Fibroblast of skin of back (primary cell): Measurements from ENCODE around the gene PAQR9. TPM values are rescaled to one million over a fixed set of nuclear protein-coding genes. Genes with fewer than 3 reads are reported as not detected.
"Not testable (repeated sequence)": the region's sequence is repeated elsewhere in the genome, so short reads cannot be mapped to it uniquely, and the experiment has no call there.

Experiments
- DNase-seq: peaks from one replicate; pipeline ENCODE4 v3.0.0-alpha.2; 2013
- polyA plus RNA-seq, 2 experiments: library from polyadenylated mRNA; unstranded; fragments of 120-200 nt; gene quantifications; one replicate each; pipeline ENCODE4 v1.2.1, GENCODE V29; 2013; ENCODE audit not compliant: insufficient read length in 2 of 2

Gene PAQR9, protein sequence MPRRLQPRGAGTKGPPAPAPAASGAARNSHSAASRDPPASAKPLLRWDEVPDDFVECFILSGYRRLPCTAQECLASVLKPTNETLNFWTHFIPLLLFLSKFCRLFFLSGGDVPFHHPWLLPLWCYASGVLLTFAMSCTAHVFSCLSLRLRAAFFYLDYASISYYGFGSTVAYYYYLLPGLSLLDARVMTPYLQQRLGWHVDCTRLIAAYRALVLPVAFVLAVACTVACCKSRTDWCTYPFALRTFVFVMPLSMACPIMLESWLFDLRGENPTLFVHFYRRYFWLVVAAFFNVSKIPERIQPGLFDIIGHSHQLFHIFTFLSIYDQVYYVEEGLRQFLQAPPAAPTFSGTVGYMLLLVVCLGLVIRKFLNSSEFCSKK
- polyA plus RNA-seq (2013, experiment 1 of 2; ENCODE audit: insufficient read length) = not detected
- polyA plus RNA-seq (2013, experiment 2 of 2; ENCODE audit: insufficient read length) = not detected

DNA sequence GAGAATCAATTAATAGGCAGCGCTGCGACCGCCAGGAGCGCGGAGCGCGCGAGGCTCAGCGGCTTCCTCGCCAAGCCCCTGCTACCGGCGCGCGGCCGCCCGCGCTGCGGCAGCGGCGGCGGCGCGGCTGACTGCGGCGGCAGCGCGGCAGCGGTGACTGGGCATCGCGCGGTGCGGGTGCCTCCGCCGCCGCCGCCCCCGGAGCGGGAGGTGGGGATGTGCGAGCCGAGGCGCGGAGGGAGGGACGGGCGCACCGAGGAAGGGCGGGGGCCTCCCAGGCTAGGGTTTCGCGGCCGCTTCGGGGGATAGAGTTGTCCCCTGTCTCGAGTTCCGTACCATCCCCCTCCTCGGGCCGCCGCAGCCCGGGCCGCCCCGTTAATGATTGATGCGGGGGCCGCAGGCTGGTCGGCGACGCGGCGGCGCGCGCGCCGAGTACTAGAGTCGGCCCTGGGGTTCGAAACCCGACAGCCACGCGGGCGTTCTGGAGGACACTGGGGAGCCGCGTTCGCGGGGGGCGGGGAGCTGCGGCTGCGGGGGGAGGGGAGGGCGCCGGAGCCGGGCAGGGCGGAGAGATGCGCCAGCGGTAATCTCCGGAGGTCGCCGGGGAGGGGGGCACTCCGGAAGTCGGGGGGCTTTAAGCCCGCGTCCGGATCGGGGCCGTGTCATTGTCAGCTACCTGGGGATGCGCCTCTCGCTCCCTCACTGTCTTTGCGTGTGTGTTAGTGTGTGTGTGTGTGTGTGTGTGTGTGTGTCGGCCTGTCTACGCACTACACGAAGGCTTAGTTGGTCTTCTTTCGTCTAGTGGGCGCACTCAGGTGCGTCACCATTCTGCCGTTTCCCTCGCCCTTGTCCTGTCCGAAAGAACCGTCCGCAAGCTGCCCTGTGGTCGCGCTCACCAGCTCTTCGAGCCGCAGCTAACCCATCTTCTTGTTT, at the start of gene PAQR9:
Gene PAQR9 (minus strand): TSS at position 159 of the 933 bp plus-strand sequence. CDS start 338 bp downstream, outside the sequence.
- DNase-seq = peak; percentile 22

DNA sequence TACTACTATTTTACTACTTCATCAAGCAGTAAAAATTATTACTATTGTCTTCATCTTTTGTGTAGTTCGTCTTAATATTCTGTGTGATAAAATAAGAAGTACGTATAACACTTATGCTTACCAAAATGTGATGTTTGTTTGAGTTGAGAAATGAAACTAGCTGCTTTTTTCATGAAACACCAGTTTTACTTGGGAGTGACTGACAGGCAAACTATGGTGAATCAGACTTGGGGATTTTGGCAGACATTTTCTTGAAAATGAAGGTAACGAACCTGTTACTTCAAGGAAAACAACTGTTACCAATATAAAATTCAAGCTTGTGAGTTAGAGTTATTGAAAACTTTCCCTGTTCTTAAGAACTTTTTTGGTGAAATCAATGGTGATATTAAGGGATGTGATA, 48.2 kb upstream of the PAQR9 start:
- no peak for DNase-seq

DNA sequence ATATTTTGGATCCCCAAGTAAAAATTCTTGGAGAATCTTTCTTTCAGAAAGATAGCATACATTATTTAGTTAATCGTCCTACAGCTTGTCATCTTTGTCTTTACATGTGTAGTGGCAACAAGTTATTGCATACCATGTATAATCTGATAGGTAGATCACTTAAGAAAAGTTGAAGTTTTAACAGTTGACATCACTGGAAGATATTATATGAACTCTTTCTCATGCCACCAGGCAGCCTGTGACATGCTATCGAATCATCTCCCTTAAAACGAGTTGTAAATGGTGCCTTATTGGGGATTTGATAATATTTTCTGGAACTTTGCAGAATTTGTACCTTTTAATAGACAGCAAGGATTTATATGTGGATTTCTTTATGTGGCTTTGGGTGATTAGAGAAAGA, 46.5 kb upstream of the PAQR9 start:
- DNase-seq = peak; percentile 15

DNA sequence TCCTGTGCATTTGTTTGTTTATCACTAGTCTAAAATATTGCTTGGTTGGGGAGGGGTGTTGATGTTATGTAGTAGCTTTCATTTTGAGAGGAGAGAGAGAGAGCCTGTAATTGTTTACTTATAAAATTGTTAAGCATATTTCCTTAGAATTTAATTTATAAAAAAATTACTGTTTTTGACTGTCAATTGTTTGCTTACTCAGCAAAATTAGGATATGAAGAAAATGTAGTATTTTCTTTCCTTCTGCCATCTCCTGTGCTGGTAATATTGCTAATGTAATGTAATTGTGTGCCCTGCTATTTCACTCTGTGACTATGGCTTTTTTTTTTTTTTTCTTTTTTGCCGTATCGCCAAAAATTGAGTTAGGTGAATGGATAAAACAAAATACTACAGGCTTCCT, 41.3 kb upstream of the PAQR9 start:
- no peak for DNase-seq

DNA sequence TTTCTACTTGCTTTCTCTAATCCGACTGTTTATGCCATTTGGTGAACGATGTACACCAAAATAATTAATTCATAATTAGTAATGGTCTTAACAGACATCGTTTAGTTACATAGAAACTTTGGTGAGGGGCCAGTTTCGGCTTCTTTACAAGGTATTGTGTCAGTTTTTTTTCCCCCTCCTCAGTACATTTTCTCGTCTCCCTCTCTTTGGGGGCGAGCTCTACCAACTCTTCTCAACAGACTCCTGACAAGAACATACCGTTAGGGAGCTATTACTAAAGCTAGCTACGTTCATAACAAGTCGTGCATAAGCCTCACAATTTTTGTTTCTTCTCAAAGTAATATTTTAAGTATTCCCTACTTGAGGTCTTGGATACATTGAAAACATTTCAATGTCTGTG, 39.3 kb upstream of the PAQR9 start:
- DNase-seq = no peak

DNA sequence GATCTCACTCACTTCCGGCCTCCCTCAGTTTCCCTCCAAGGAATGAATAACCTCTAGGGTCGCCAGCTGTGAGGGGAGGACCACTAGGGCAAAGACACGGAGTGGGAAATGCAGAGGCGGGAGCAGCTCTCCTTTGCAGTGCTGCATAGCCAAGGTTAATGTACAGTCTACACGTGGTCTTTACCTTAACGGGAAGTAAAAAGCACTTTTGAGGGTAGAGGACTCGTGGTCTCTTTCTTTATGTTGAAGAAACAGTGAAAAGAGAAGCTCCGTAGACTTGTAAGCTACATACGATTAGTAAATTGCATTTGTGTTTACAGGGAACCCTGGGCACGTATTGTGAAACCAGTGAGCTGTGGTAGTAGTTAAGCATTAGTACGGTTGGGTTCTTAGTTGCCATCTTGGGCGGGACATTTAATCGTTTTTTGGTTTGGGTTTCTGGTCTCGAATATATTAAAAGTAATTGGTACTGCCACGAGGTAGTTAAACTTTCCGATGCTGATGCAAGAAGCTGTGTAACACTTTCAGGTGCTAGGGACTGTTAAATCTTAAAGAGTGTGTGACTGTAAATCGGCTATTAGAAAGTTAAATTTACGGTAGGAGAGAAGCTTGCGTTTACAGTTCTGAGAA, 38.7 kb upstream of the PAQR9 start:
- no peak for DNase-seq

DNA sequence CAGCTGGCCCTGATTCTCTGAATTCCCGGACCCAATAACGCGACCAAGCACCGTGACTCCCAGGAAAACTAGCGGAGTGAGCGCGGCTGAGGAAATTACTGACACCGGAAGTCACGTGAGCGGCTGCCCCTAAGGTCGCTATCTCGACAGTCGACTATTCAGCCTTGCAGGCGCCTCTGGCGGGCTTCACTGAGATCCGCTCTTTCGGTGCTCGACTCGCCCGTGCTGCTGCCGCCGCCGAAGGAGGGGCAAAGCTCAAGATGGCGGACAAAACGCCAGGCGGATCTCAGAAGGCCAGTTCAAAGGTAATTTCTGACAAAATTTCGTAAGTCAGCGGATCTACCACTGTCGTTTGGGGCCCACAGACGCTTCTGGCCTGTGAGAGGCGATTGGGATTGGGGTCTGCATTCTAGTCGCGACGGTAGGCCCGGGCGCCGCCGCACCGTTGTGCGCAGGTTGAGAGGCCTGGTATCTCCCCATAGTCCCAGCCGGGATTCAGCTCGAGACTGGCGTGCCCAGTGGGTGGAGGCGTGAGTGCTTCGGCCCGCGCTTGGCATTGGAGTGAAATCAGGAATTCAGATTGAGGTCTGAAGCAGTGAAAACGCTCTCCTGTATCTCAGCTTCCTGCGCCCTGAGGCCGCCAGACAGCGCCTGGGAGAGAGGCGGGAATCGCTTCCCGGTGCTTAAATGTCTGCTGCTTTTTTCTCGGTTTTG, 38.1 kb upstream of the PAQR9 start, which contains the start of gene U2SURP:
Gene U2SURP (plus strand): TSS at position 202 of the 714 bp plus-strand sequence. CDS start 59 bp downstream, at position 261.
- peak; percentile 99 for DNase-seq

DNA sequence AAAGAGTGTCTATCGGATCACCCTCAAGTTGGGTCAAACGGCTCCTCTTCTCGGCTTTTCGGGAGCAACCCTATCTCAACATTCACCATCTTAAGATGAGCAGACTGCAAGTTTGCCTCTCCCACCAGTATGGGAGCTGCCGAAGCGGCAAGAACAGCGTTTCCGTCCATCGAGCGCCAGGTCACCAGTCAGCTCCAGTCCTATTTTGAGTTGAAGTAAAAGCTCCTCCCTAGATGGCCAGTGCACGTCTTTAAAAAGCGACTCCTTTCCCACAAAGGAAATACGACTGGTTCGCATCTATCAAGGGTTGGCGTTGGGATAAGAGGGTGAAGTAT, 37.5 kb upstream of the PAQR9 start:
- DNase-seq = no peak

DNA sequence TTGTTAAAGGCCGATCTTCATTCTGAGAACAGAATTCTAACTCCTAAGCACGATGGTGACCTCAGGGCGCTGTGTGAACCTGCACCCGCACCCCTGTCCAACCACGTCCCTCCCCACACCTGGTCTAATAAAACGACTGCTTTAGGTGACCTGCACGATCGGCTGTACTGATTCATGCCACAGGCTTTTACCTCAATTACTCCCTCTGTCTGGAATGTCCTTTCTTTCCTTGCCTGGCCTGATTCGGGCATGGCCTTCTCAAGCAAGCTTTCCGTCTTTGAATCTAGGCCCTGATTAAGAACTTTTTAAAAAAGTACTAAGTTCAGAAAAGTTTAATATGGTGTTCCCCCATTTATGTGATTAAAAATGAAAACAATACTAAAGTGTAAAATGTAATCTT, 37.1 kb upstream of the PAQR9 start:
- peak; percentile 50 for DNase-seq

DNA sequence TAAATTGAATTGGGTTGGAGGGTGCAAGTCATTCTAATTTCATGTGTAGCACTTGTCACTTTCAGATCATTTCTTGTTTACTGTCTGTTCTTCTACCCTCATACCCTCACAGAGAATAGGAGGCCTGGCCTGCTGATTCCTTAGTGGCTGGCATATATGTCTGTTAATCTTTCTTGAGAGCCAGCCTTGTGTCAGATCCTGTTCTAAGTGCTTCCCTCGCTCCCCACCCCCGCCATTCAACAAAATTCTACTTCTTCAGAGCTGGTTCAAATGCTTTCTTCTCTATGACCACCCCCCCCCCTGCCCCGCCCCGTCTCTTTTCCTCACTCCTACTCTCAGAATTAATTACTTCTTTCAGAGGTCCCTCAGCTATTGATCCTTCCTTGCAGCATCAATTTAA, 36.4 kb upstream of the PAQR9 start:
- DNase-seq = peak; percentile 19

DNA sequence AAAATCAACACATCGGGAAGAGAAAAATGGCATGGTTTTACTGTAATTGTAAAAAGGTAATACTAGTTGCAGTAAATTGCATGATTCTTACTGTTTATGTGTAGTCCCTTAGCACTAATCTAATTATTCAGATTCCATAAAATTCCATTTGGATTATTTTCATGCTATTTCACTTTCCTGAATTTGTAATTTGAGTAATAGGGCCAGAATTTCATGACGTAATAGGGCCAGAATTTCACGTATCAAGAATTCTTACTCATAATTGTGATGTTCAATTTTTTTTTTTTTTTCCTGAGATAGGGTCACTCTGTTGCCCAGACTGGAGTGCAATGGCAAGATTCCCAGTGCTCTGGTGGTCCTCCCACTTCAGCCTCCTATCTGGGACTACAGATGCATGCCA, 35.0 kb upstream of the PAQR9 start:
- peak; percentile 63 for DNase-seq

DNA sequence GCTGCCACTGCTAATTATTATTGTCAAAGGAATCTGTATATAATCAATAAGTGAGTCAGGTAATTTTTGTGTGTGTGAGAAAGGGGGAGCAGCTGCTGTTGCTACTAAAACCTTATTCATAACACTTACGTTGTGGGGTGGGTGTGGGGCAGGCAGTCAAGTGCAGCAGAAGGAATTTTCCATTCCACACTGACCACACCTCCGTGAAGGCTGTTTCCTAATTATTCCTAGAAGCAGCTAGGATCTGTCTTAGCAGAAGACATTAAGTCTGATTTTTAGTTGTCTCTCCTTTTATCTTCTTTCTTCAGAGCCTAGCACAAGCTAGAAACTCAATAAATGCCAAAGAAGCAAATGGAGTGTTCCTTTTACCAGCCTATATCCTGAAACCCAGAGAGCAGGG, 33.9 kb upstream of the PAQR9 start:
- DNase-seq = no peak

DNA sequence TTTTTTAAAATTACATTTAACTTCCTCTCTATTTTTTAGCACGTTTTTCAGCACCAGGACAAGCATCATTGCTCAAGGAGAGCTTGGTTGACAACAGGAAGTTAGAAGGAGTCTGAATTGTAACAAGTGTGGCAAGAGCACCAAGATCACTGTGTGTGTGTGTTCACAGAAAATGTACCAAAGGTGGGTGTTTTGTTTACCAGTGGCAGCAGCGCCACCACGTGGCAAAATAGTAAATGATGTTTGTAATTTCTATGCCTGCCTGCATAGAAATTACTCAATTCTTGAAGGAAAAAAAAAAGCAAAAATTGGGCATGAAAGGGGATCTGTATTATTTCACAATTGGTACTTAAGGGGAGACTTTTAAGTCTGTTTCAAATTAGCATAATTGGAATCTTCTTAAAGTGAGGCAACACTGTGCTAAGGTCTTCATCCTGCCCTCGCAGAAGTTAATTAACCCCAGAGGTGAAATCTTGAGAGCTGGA, 30.5 kb upstream of the PAQR9 start:
- peak; percentile 58 for DNase-seq

DNA sequence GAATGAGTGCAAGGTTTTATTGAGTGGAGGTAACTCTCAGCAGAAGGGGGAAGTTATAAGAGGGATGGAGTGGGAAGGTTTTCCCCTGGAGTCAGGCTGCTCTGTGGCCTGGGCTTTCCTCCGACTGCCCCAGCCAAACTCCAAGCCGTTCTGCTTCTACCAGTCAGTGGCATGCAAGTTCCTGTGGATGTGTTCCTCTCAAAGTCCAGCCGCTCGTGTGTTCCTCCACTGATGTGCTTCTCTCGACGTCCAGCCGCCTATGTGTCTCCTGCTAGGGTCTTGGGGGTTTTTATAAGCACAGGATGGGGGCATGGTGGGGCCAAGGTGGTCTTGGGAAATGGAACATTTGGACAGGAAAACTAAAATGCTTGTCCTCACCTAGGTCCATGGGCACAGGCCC, 28.8 kb upstream of the PAQR9 start:
- no peak for DNase-seq

DNA sequence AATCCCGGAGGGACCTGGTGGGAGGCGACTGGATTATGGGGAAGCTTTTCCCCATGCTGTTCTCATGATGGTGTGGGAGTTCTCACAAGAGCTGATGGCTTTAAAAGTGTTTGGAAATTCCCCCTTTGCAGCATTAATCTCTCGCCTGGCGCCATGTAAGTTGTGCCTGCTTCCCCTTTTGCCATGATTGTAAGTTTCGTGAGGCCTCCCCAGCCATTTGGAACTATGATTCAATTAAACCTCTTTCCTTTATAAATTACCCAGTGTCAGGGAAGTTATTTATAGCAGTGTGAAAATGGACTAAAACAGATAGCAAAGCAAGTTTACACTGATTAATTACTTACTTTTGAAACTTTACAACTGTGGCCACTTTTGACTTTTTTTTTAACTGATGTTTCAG, 27.2 kb upstream of the PAQR9 start:
- DNase-seq = no peak

DNA sequence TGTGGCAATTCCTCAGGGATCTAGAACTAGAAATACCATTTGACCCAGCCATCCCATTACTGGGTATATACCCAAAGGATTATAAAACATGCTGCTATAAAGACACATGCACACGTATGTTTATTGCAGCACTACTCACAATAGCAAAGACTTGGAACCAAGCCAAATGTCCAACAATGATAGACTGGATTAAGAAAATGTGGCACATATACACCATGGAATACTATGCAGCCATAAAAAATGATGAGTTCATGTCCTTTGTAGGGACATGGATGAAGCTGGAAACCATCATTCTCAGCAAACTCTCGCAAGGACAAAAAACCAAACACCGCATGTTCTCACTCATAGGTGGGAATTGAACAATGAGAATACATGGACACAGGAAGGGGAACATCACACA, 25.4 kb upstream of the PAQR9 start:
- DNase-seq = not testable (repeated sequence)

DNA sequence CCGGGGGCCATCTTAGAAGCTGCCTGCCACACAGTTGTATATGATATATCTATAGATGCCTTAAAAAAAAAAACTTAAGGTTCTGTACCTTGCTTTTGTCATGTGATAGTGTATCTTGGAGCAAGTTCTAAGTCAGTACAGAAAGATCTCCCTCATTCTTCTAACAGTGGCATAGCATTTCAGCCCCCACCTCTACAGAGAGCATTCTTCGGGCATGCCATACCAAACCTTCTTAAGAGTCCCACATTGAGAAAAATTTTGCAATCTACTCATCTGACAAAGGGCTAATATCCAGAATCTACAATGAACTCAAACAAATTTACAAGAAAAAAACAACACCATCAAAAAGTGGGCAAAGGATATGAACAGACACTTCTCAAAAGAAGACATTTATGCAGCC, 24.7 kb upstream of the PAQR9 start:
- DNase-seq = not testable (repeated sequence)

DNA sequence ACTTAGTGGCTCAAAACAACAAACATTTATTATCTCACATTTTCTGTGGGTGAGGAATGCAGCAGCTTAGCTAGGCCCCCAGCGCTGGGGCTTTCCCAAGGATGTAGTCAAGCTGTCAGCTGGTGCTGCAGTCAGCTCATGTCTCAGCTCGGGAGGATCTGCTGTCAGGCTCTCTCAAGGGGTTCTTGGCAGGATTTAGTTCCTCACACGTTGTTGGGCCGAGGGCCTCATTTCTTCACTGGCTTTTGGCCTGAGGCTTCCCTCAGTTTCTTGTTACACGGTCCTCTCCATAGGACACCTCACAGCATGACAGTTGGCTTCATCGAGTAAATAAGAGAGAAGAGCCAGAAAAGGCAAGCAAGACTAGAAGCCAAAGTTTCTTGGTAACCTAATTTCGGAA, 24.2 kb upstream of the PAQR9 start:
- DNase-seq = peak; percentile 20

DNA sequence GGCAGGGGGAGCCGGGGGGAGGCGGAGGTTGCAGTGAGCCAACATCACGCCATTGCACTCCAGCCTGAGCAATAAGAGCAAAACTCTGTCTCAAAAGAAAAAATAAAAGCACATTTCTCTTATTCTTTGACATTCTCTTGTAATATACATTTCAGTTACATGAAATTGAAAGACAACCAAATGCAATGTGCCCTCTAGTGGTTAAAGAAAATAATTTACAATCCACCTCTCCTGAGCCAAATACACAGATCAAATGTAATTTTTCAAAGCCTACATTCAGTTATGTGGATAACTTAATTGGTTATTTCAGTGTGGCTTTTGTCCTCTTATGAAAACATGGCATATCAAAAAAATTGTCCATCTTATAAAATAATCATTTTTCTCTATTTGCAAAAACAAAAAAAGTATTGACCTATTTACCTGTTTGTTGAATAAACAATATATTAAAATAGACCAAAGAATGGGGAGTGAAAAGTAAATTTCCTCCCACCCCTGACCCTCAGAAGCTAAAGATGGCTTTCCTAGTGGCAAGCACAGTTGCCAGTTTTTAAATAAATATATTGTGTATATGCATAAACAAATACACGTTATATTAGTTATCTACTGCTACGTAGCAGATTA, 23.7 kb upstream of the PAQR9 start:
- peak; percentile 48 for DNase-seq

DNA sequence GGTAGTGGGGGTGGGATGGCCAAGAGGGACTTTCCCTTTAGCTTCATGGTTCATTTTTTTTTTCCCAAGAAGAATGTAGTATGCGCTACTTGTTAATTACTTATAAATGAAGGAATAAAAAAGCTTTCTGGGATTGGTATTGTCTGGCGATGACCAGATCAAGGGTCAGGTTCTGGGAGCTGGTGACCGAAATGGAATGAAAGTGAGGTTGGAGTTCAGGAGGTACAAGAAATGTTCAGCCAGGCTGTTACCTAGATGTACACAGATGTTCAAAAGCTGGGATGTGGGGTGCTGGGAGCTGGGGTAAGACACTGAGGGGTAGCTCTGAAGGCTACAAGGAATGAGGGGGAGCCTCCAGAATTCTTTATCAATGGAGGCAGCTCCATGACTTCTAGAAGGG, 20.8 kb upstream of the PAQR9 start:
- no peak for DNase-seq

DNA sequence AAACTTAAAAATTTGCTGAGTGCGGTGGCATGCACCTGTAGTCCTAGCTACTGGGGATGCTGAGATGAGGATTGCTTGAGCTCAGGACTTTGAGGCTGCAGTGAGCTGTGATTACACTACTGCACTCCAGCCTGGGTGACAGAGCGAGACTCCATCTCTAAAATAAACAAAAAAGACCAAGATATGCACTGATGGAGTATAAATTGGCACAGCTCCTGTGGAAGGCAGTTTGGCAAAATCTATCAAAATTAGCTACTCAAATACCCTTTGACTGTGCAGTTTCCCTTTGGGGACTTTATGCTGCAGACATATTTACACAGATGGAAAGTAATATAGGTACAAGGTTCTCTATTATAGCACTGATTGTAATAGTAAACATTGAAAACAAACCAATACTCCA, 19.8 kb upstream of the PAQR9 start:
- no peak for DNase-seq
